NCI-H1417 (cell line): Measurements from ENCODE around the gene PYGL.
"Not testable (repeated sequence)": the region's sequence is repeated elsewhere in the genome, so short reads cannot be mapped to it uniquely, and the experiment has no call there.

Experiments
- DNase-seq, 3 experiments: peaks; one replicate each; lab custom pipeline; 2025; lab: John Stamatoyannopoulos, UW

PYGL gene

GRCh38 chr14:50954811-50955372 is 10.6 kb upstream of the PYGL start:
- peak in 2 of 3 experiments; percentile 12 to 76 for DNase-seq

GRCh38 chr14:50953502-50953901 is 9.2 kb upstream of the PYGL start:
- no peak for DNase-seq

GRCh38 chr14:50951032-50951431 is 6.7 kb upstream of the PYGL start:
- no peak for DNase-seq

- no peak for DNase-seq
Observed at GRCh38 chr14:50948205-50948604, 3.9 kb upstream of the PYGL start.

- no peak for DNase-seq
Observed at GRCh38 chr14:50947446-50947845, 3.2 kb upstream of the PYGL start.

GRCh38 chr14:50946234-50946935 is 2.1 kb upstream of the PYGL start:
- no peak for DNase-seq

GRCh38 chr14:50944647-50945413 is 547 bp upstream of the PYGL start:
- DNase-seq = peak; percentile 37 to 77 (median 66)

GRCh38 chr14:50943261-50943942 is 881 bp downstream of the PYGL start:
- no peak for DNase-seq

GRCh38 chr14:50941638-50942037 is 2.6 kb downstream of the PYGL start:
- DNase-seq = not testable (repeated sequence)

GRCh38 chr14:50941151-50941550 is 3.1 kb downstream of the PYGL start:
- no peak for DNase-seq

- no peak for DNase-seq
Observed at GRCh38 chr14:50937800-50938199, 6.5 kb downstream of the PYGL start.

- no peak for DNase-seq
Observed at GRCh38 chr14:50937325-50937724, 7.0 kb downstream of the PYGL start.

- DNase-seq = no peak
Observed at GRCh38 chr14:50936882-50937281, 7.4 kb downstream of the PYGL start.

- DNase-seq = no peak
Observed at GRCh38 chr14:50936016-50936340, 8.3 kb downstream of the PYGL start.

GRCh38 chr14:50935126-50936015 is 8.9 kb downstream of the PYGL start:
- DNase-seq = no peak

- DNase-seq = peak in 1 of 3 experiments; percentile 34
Observed at GRCh38 chr14:50932592-50933495, 11.4 kb downstream of the PYGL start.

- no peak for DNase-seq
Observed at GRCh38 chr14:50932156-50932555, 12.1 kb downstream of the PYGL start.

GRCh38 chr14:50931559-50931958 is 12.7 kb downstream of the PYGL start:
- no peak for DNase-seq

GRCh38 chr14:50929506-50929905 is 14.8 kb downstream of the PYGL start:
- DNase-seq = no peak

- DNase-seq = no peak
Observed at GRCh38 chr14:50928002-50928635, 16.2 kb downstream of the PYGL start.
